IMR-90 (cell line): Measurements from ENCODE around the gene ZNF609. TPM values are rescaled to one million over a fixed set of nuclear protein-coding genes. Genes with fewer than 3 reads are reported as not detected.

Source experiments
- ATAC-seq: fragments of 200-7000 bp; cut with Tn5 transposase; 2 replicates; pipeline ENCODE4 v1.9.1; 2020; ENCODE audit warnings: low read depth, mild to moderate bottlenecking, moderate library complexity
- BruUV-seq: library from RNA; stranded (reverse); fragments of 400-500 nt; replicated peaks from 2 replicates; lab custom pipeline; 2021; lab: Mats Ljungman, UMichigan
- CTCF ChIA-PET: fragments of 300-600 bp; formaldehyde crosslinking; extraction: SDS; loops from one replicate; lab custom pipeline; 2021; ENCODE audit warnings: antibody characterized with exemption; lab: Yijun Ruan, JAX
- POLR2A ChIA-PET: fragments of 300-600 bp; sonication (Branson Sonifier 250); formaldehyde crosslinking; loops from one replicate; lab custom pipeline; 2022; ENCODE audit warnings: antibody characterized with exemption; ENCODE audit not compliant: unreplicated experiment; lab: Charles Lee
- DNase-seq: peaks from one replicate; pipeline ENCODE4 v3.0.0; 2013
- H2AFZ ChIP-seq: replicated peaks from 2 replicates; pipeline ENCODE3; 2013; ENCODE audit warnings: low read length, mild to moderate bottlenecking; ENCODE audit not compliant: poor library complexity
- H2AK5ac ChIP-seq: 2 replicates; pipeline ENCODE4 v1.6.1; 2013; ENCODE audit warnings: low read depth, low read length, inconsistent platforms
- H2AK9ac ChIP-seq: replicated peaks from 2 replicates; pipeline ENCODE3; 2013; ENCODE audit warnings: mild to moderate bottlenecking, low read depth, low read length, moderate library complexity; ENCODE audit not compliant: poor library complexity
- H2BK120ac ChIP-seq: 2 replicates; pipeline ENCODE4 v1.6.1; 2013; ENCODE audit warnings: low read depth, low read length, inconsistent platforms
- H2BK15ac ChIP-seq: 3 replicates; pipeline ENCODE4 v1.6.1; 2013; ENCODE audit warnings: low read depth, low read length, inconsistent platforms
- H2BK20ac ChIP-seq: 2 replicates; pipeline ENCODE4 v1.6.1; 2013; ENCODE audit warnings: low read depth, mild to moderate bottlenecking, inconsistent platforms, low read length, moderate library complexity
- H2BK5ac ChIP-seq: 2 replicates; pipeline ENCODE4 v1.6.1; 2013; ENCODE audit warnings: mild to moderate bottlenecking, low read depth, low read length, inconsistent platforms; ENCODE audit not compliant: poor library complexity, severe bottlenecking
- H3K14ac ChIP-seq: replicated peaks from 2 replicates; pipeline ENCODE4 v1.6.1; 2013; ENCODE audit warnings: low read depth, low read length, inconsistent platforms
- H3K18ac ChIP-seq: 2 replicates; pipeline ENCODE4 v1.6.1; 2013; ENCODE audit warnings: low read depth, low read length, control low read depth
- H3K23ac ChIP-seq: 2 replicates; pipeline ENCODE4 v1.6.1; 2013; ENCODE audit warnings: low read depth, low read length, inconsistent platforms
- H3K27ac ChIP-seq: 2 replicates; pipeline ENCODE4 v1.5.1; 2013; ENCODE audit warnings: mild to moderate bottlenecking, control low read depth, low read length; ENCODE audit not compliant: insufficient read depth
- H3K27me3 ChIP-seq: 2 replicates; pipeline ENCODE4 v1.6.1; 2013; ENCODE audit warnings: low read length; ENCODE audit not compliant: control insufficient read depth, insufficient read depth
- H3K36me3 ChIP-seq: 2 replicates; pipeline ENCODE4 v1.6.1; 2013; ENCODE audit warnings: low read length, mixed read lengths; ENCODE audit not compliant: control insufficient read depth, insufficient read depth
- H3K4ac ChIP-seq: 2 replicates; pipeline ENCODE4 v1.6.1; 2013; ENCODE audit warnings: low read depth, low read length, inconsistent platforms
- H3K4me1 ChIP-seq: 2 replicates; pipeline ENCODE4 v1.6.1; 2013; ENCODE audit warnings: low read length, mixed read lengths; ENCODE audit not compliant: control insufficient read depth, insufficient read depth
- H3K4me2 ChIP-seq: 2 replicates; pipeline ENCODE4 v1.6.1; 2013; ENCODE audit warnings: low read depth, mild to moderate bottlenecking, control low read depth, low read length, moderate library complexity
- H3K4me3 ChIP-seq: 2 replicates; pipeline ENCODE4 v1.5.1; 2013; ENCODE audit warnings: low read depth, mild to moderate bottlenecking, control low read depth, low read length, moderate library complexity; ENCODE audit not compliant: insufficient read depth
- H3K56ac ChIP-seq: 2 replicates; pipeline ENCODE4 v1.6.1; 2013; ENCODE audit warnings: low read length, inconsistent platforms; ENCODE audit not compliant: insufficient read depth; ENCODE audit errors: extremely low read depth
- H3K79me1 ChIP-seq, 2 experiments: 2 replicates each; pipeline ENCODE4 v1.6.1; 2013; ENCODE audit warnings: low read length in 2 of 2, inconsistent platforms in 1 of 2, low read depth in 1 of 2
- H3K9ac ChIP-seq: 2 replicates; pipeline ENCODE4 v1.6.1; 2013; ENCODE audit warnings: low read depth, low read length, control low read depth
- H3K9me1 ChIP-seq: 2 replicates; pipeline ENCODE4 v1.6.1; 2013; ENCODE audit warnings: low read length, inconsistent platforms; ENCODE audit not compliant: insufficient read depth
- H3K9me3 ChIP-seq: 2 replicates; pipeline ENCODE4 v1.6.1; 2013; ENCODE audit warnings: low read length; ENCODE audit not compliant: control insufficient read depth, insufficient read depth
- H4K20me1 ChIP-seq: 2 replicates; pipeline ENCODE4 v1.6.1; 2013; ENCODE audit warnings: low read length, inconsistent platforms; ENCODE audit not compliant: insufficient read depth
- H4K5ac ChIP-seq: 2 replicates; pipeline ENCODE4 v1.6.1; 2013; ENCODE audit warnings: mild to moderate bottlenecking, low read depth, low read length, control low read depth
- H4K8ac ChIP-seq, 2 experiments: 2 replicates each; pipeline ENCODE4 v1.6.1; 2013; ENCODE audit warnings: low read depth in 2 of 2, low read length in 2 of 2, control low read depth in 1 of 2, inconsistent platforms in 1 of 2
- H4K91ac ChIP-seq: 2 replicates; pipeline ENCODE4 v1.6.1; 2013; ENCODE audit warnings: low read depth, low read length, inconsistent platforms; ENCODE audit not compliant: insufficient read depth
- CEBPB ChIP-seq: IDR thresholded peaks from 2 replicates; pipeline ENCODE4 v1.6.1; 2012; ENCODE audit warnings: low read depth, low read length, improper control_type of control experiment
- CTCF ChIP-seq: conservative IDR thresholded peaks from 2 replicates; pipeline ENCODE4 v1.5.1; 2012; ENCODE audit warnings: mild to moderate bottlenecking, low read depth, low read length, improper control_type of control experiment
- FOS ChIP-seq: fragments of 150-350 bp; IDR thresholded peaks from 2 replicates; pipeline ENCODE4 v1.6.1; 2016; ENCODE audit warnings: low read depth, low read length
- MAFK ChIP-seq: IDR thresholded peaks from 2 replicates; pipeline ENCODE4 v1.6.1; 2012; ENCODE audit warnings: low read depth, low read length, improper control_type of control experiment
- MAZ ChIP-seq: IDR thresholded peaks from 2 replicates; pipeline ENCODE4 v1.6.1; 2012; ENCODE audit warnings: low read depth, mild to moderate bottlenecking, low read length, improper control_type of control experiment, moderate library complexity, borderline replicate concordance
- MXI1 ChIP-seq: IDR thresholded peaks from 2 replicates; pipeline ENCODE4 v1.6.1; 2012; ENCODE audit warnings: low read depth, mild to moderate bottlenecking, low read length, moderate library complexity, borderline replicate concordance
- RAD21 ChIP-seq: IDR thresholded peaks from 2 replicates; pipeline ENCODE4 v1.6.1; 2012; ENCODE audit warnings: low read length, improper control_type of control experiment
- RCOR1 ChIP-seq: IDR thresholded peaks from 2 replicates; pipeline ENCODE4 v1.6.1; 2012; ENCODE audit warnings: mild to moderate bottlenecking, low read length, improper control_type of control experiment; ENCODE audit not compliant: insufficient replicate concordance
- RFX5 ChIP-seq: IDR thresholded peaks from 2 replicates; pipeline ENCODE4 v1.8.0; 2012; ENCODE audit warnings: low read depth, mild to moderate bottlenecking, low read length, moderate library complexity
- SMC3 ChIP-seq: fragments of 150-350 bp; IDR thresholded peaks from 2 replicates; pipeline ENCODE4 v1.6.1; 2016; ENCODE audit warnings: low read depth, mild to moderate bottlenecking, antibody characterized with exemption, low read length, moderate library complexity
- WGBS, 2 experiments: methylation state at CpG; one replicate each; pipeline versions ENCODE4 v1.1.5 to v1.1.7; 2013; ENCODE audit warnings: missing lambda C conversion rate in 2 of 2; ENCODE audit not compliant: insufficient read length in 1 of 2; ENCODE audit errors: extremely low coverage in 2 of 2; 5-methylcytosine and 5-hydroxymethylcytosine counted together
- dilution Hi-C: fragments of 300-500 bp; cut with HindIII; formaldehyde crosslinking; loops from one replicate; pipeline ENCODE4 v1.14.3; 2018; ENCODE audit warnings: low sequenced_read_pairs; ENCODE audit not compliant: unreplicated experiment
- in situ Hi-C: fragments of 300-500 bp; cut with MboI; formaldehyde crosslinking; loops from 3 replicates; pipeline ENCODE4 v1.14.3; 2019; ENCODE audit warnings: low sequenced_read_pairs, inconsistent platforms, mixed read lengths
- intact Hi-C: fragments of 100-400 bp; cut with micrococcal nuclease; formaldehyde crosslinking; loops from 2 replicates; pipeline ENCODE4 v1.10.0; 2022
- polyA plus RNA-seq, 3 experiments: library from polyadenylated mRNA; depleted of rRNA; stranded (reverse); fragments of >200 nt; gene quantifications; 2 replicates each; pipeline ENCODE4 v1.2.3, GENCODE V29; 2012; ENCODE audit warnings: low replicate concordance in 1 of 3
- total RNA-seq: library from RNA; depleted of rRNA; stranded (reverse); fragments of >200 nt; gene quantifications from 2 replicates; pipeline ENCODE4 v1.2.3, GENCODE V29; 2012
- TF ChIP-seq, protein P1 (sequence below): fragments of 150-350 bp; IDR thresholded peaks from 2 replicates; pipeline ENCODE4 v1.6.1; 2016; ENCODE audit warnings: low read depth, mild to moderate bottlenecking, low read length, moderate library complexity, borderline replicate concordance
- TF ChIP-seq, protein P2 (sequence below): fragments of 150-350 bp; IDR thresholded peaks from 2 replicates; pipeline ENCODE4 v1.6.1; 2017; ENCODE audit warnings: mild to moderate bottlenecking, antibody characterized with exemption, low read length, low read depth

Gene ZNF609
- total and polyA plus RNA-seq, 2 of the 4 experiments (the other 2 are of a cell fraction): 10.4 to 12.5 TPM

GRCh38 chr15:64717130-64717529 lies 256.8 kb downstream of the ZNF609 start:
- TF ChIP-seq, protein P1, sequence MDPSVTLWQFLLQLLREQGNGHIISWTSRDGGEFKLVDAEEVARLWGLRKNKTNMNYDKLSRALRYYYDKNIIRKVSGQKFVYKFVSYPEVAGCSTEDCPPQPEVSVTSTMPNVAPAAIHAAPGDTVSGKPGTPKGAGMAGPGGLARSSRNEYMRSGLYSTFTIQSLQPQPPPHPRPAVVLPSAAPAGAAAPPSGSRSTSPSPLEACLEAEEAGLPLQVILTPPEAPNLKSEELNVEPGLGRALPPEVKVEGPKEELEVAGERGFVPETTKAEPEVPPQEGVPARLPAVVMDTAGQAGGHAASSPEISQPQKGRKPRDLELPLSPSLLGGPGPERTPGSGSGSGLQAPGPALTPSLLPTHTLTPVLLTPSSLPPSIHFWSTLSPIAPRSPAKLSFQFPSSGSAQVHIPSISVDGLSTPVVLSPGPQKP: no peak
- TF ChIP-seq RCOR1 (no peak), CEBPB (no peak), CTCF (no peak), RFX5 (no peak), MAZ (no peak), RAD21 (no peak), SMC3 (no peak), FOS (no peak), MXI1 (no peak), MAFK (no peak)
- TF ChIP-seq, protein P2, sequence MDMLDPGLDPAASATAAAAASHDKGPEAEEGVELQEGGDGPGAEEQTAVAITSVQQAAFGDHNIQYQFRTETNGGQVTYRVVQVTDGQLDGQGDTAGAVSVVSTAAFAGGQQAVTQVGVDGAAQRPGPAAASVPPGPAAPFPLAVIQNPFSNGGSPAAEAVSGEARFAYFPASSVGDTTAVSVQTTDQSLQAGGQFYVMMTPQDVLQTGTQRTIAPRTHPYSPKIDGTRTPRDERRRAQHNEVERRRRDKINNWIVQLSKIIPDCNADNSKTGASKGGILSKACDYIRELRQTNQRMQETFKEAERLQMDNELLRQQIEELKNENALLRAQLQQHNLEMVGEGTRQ: no peak
- Histone ChIP-seq H4K20me1 (no peaks in the 10 kb centered on the region), H3K4me1 (no peaks in the 10 kb centered on the region), H4K5ac (no peak overlapping the region), H2AK5ac (no peak overlapping the region), H3K56ac (no peak overlapping the region), H3K4me2 (no peak overlapping the region), H2BK5ac (no peak overlapping the region), H3K9me1 (no peaks in the 10 kb centered on the region), H4K8ac (no peak overlapping the region), H3K79me1 (no peaks in the 10 kb centered on the region), H3K27me3 (no peaks in the 10 kb centered on the region), H3K36me3 (no peaks in the 10 kb centered on the region), H2BK120ac (no peak overlapping the region), H2BK20ac (no peak overlapping the region), H2AK9ac (no peak overlapping the region), H3K14ac (no peak overlapping the region), H3K4ac (no peak overlapping the region), H3K27ac (no peak overlapping the region), H2AFZ (no peak overlapping the region), H3K9me3 (no peaks in the 10 kb centered on the region), H3K4me3 (no peak overlapping the region), H2BK15ac (no peak overlapping the region), H3K23ac (no peak overlapping the region), H3K18ac (no peak overlapping the region), H4K91ac (no peak overlapping the region), H3K9ac (no peak overlapping the region)
- WGBS, 2 experiments: 96% methylated on average over 5 of the region's 7 CpGs; no CpG with 5 or more reads in 1 of the 2 experiments
- dilution Hi-C loops: no loop called here
- in situ Hi-C loops: no loop called here
- ChIA-PET CTCF (no interaction called here), POLR2A (no interaction called here)
- intact Hi-C loops: no loop called here
- DNase-seq (no peak), ATAC-seq (no peak)
- no TSS peak for BruUV-seq
